Hematopoietic multipotent progenitor cell treated with erythropoietin and hydrocortisone succinate and interleukin-3 and kit ligand, for 15 days (in vitro differentiated cells): Measurements from ENCODE around the gene SHROOM3.
"Not testable (repeated sequence)": the region's sequence is repeated elsewhere in the genome, so short reads cannot be mapped to it uniquely, and the experiment has no call there.

ENCODE experiments used
- DNase-seq: peaks from one replicate; pipeline ENCODE4 v3.0.0-alpha.2; 2015; ENCODE audit warnings: low spot score

The SHROOM3 gene

GRCh38 chr4:76594173-76594572 lies 159.1 kb downstream of the SHROOM3 start:
- no peak for DNase-seq

GRCh38 chr4:76595435-76595834 lies 160.4 kb downstream of the SHROOM3 start:
- no peak for DNase-seq

- no peak for DNase-seq
Measured at GRCh38 chr4:76596713-76597112, 161.7 kb downstream of the SHROOM3 start.

GRCh38 chr4:76597423-76597979 lies 162.5 kb downstream of the SHROOM3 start:
- DNase-seq: no peak

DNA sequence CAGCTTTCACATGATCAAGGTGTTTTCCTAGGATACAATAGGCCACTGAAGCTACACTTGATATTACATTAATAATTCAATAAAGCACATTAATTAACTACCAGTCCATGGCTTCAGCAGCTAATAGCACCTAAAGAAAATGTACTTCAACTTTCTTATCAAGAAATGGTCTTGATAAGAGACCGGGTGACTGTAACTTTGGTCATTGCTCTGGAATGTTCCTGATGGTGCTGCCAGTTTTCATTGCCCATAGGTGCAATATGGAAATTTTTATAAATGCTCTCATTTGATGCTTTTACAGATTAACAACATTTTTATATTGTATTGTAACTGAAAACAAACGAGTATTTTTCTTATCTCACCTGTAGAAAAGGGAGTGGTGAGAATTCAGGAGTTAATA lies 165.4 kb downstream of the SHROOM3 start:
- no peak for DNase-seq

GRCh38 chr4:76601791-76602190 lies 166.8 kb downstream of the SHROOM3 start:
- no peak for DNase-seq

GRCh38 chr4:76605099-76605563 lies 170.1 kb downstream of the SHROOM3 start:
- no peak for DNase-seq

DNA sequence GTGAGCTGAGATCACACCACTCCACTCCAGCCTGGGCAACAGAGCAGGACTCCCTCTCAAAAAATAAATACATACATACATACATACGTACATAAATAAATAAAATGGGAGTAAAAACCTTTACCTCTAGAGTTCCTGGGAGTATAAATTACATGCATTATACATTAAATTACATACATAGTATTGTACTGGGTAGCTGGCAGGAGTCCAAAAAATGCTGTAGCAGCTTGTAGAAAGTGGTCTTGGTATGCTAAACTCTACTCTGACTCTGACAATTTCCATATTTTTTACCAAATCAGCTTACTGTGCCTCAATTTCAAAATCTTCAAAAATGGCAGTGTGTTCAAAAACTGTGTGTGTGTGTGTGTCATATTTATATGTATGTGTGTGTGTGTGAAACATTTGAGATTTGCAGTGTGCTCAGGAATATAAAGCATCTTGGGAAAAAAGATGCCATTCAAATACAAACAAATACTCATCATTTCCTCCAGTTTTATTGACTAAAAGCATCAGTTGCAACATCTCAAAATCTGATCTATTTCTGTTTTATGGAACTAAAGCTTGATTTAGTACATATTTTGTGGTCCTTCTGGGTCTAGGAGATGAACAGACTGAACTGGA lies 171.7 kb downstream of the SHROOM3 start:
- DNase-seq: peak; percentile 5

GRCh38 chr4:76607266-76607799 lies 172.3 kb downstream of the SHROOM3 start:
- no peak for DNase-seq

DNA sequence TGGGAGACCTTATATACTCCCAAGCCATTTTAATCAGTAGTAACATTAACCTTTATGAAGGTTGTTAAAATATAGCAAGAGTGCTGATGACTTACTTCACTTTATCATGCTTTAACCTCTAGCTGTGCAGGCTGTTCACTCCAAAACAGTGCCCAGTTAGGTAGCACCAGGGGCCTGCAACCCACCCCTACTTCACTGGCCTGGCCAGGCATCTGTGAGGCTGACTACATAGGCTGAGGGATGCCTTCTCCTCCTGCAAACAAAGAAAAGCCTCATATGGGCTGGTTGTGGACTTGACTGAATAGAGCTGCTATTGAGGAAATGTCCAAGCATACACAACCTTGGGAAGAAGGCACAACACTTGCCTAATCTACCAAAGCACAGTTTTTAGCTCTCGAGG lies 172.8 kb downstream of the SHROOM3 start:
- no peak for DNase-seq

DNA sequence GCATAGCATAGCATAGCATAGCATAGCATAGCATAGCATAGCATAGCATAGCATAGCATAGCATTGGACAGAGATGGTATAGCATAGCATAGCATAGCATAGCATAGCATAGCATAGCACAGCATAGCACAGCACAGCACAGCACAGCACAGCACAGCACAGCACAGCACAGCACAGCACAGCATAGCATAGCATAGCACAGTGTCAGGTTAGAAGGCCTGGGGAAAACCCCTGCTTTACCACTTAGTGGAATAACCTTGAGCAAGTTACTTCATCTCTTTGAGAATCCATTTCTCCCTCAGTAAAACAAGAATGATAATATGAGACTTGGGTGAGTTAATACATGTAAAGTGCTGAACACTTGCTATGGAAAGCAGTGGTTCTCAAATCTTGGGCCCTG lies 173.5 kb downstream of the SHROOM3 start:
- DNase-seq: not testable (repeated sequence)

GRCh38 chr4:76610751-76611547 lies 175.9 kb downstream of the SHROOM3 start:
- DNase-seq: no peak

- no peak for DNase-seq
Measured at GRCh38 chr4:76611616-76612207, 176.7 kb downstream of the SHROOM3 start.

DNA sequence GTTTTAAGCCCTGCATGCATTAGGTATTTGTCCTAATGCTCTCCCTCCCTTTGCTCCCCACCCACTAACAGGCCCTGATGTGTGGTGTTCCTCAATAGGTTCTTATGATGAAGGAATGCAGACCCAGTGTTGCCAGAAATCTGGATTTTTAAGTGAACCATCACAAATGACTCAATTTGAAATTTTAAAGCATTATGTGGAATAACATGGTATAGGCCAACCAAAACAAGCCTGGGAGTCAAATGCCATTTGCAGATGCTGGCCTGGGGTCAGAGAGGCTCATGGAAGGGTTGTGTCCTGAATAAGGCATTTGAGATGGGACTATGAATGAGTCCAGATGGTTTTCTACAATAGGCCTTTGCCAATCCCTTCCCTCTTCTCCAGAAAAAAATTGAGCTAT lies 179.6 kb downstream of the SHROOM3 start:
- no peak for DNase-seq

DNA sequence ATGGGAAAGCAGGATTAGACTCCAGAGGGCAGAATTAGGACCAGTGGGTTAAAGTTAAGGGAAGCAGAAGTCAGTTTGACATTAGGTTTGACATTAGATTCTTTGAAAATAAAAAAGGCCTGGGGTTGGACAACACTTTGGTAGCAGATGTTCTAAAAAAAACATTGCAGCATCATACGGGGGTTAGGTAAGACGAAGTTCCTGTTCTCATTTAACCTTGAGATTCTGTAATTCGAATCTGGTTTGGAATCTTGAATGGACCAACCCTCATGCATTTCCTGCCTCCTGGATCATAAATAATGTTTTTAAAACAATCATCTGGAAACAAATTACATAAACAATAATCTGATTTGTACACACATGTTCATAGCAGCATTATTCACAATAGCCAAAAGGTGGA lies 181.0 kb downstream of the SHROOM3 start:
- DNase-seq: no peak

GRCh38 chr4:76616526-76616925 lies 181.5 kb downstream of the SHROOM3 start:
- DNase-seq: no peak

DNA sequence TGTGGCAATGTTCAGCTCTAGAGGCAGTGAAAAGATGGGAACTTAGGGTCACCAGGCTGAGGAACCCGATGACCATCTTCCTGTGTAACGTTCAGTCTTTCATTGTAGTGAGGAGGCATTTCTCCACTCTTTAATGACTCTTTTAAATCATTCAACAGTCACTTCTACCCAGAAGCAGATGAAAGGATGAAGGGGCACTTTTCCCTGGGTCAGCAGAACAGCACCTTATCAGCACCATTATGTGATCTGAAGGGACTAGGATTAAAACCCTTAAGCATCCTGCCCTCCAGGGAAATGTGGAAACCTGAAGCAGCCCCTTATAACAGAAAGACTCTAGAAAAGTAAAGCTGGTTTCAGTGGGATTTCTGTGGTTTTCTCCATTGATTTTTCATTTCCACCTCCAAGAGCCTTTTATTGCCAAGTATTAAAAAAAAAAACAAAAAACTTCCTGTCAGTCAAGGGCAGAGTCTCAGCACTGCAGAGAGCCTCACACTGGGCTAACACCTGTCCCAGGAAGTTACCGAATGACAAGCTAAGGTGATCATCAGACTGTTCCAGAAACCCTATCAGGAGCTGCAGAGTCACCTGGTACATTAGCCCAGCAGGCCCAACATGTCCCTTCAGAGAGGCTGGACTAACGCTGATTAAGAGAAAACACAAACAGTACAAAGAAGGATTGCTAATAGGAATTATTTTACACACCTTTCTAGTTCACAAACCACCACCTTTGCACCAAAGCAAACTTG lies 185.9 kb downstream of the SHROOM3 start:
- DNase-seq: no peak

- no peak for DNase-seq
Measured at GRCh38 chr4:76622126-76622525, 187.1 kb downstream of the SHROOM3 start.

GRCh38 chr4:76622717-76623116 lies 187.7 kb downstream of the SHROOM3 start:
- DNase-seq: no peak

GRCh38 chr4:76623217-76624045 lies 188.4 kb downstream of the SHROOM3 start:
- no peak for DNase-seq

DNA sequence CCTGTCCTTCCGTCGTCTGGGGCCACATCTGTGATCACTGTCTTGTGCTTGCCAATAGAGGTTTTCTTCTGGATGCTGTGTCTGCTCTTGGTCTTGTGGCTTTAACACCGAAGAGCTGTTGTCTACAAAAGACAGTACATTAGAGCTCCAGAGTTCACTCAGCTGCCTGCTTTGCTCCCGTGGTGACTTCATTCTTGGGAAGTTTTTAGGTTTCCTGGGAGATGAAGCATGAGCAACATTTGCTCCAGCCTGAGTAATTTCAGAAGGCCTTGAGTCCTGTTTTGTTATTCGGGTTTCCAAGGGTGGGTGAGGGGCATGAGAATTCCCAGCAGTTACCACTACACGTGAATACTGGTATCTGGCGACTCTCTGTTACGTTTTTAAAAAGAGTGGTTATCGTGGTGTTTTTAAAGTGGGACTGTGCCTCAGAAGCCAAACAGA lies 189.2 kb downstream of the SHROOM3 start:
- no peak for DNase-seq
